KMS-11 (cell line): ENCODE measurements around the gene USP49.
A peak's percentile ranks its signal among the peaks of the same experiment; 100 is the strongest.

Source experiments
- H2AFZ ChIP-seq: fragments of 200-600 bp; sonication (generic); 2 replicates; pipeline ENCODE4 v1.6.1; 2016; ENCODE audit warnings: antibody characterized with exemption, mixed run types, low read depth
- H3K27ac ChIP-seq: fragments of 200-600 bp; sonication (generic); 2 replicates; pipeline ENCODE4 v1.6.1; 2016; ENCODE audit warnings: mild to moderate bottlenecking, mixed run types
- H3K27me3 ChIP-seq: fragments of 200-600 bp; sonication (generic); 2 replicates; pipeline ENCODE4 v1.6.1; 2017; ENCODE audit warnings: mild to moderate bottlenecking, low read depth, mixed run types, moderate library complexity; ENCODE audit not compliant: insufficient read depth
- H3K36me3 ChIP-seq: fragments of 200-600 bp; sonication (generic); 2 replicates; pipeline ENCODE4 v1.6.1; 2017; ENCODE audit warnings: mild to moderate bottlenecking, mixed run types; ENCODE audit not compliant: insufficient read depth
- H3K4me1 ChIP-seq: fragments of 200-600 bp; sonication (generic); 2 replicates; pipeline ENCODE4 v1.6.1; 2016; ENCODE audit warnings: mild to moderate bottlenecking, low read depth, mixed run types; ENCODE audit not compliant: poor library complexity, severe bottlenecking
- H3K4me2 ChIP-seq: fragments of 200-600 bp; sonication (generic); 2 replicates; pipeline ENCODE4 v1.7.0; 2016; ENCODE audit warnings: mild to moderate bottlenecking, mixed run types
- H3K4me3 ChIP-seq: fragments of 200-600 bp; sonication (generic); IDR thresholded peaks from 2 replicates; pipeline ENCODE4 v1.6.1; 2017; ENCODE audit warnings: low read depth, low read length, mixed read lengths; ENCODE audit not compliant: insufficient read depth
- H3K79me2 ChIP-seq: fragments of 200-600 bp; sonication (generic); 2 replicates; pipeline ENCODE4 v1.6.1; 2016; ENCODE audit warnings: low read depth, mixed run types; ENCODE audit not compliant: insufficient read depth
- H3K9ac ChIP-seq: fragments of 200-600 bp; sonication (generic); 2 replicates; pipeline ENCODE4 v1.6.1; 2016; ENCODE audit warnings: mild to moderate bottlenecking, mixed run types
- H4K20me1 ChIP-seq: fragments of 200-600 bp; sonication (generic); 2 replicates; pipeline ENCODE4 v1.6.1; 2016; ENCODE audit warnings: mild to moderate bottlenecking, mixed run types; ENCODE audit not compliant: insufficient read depth
- TF ChIP-seq, protein P1 (sequence below): fragments of 200-600 bp; sonication (generic); conservative IDR thresholded peaks from 2 replicates; pipeline ENCODE4 v1.6.1; 2017; ENCODE audit warnings: low read depth, mild to moderate bottlenecking, antibody characterized with exemption, low read length, moderate library complexity, mixed read lengths

The USP49 gene

DNA sequence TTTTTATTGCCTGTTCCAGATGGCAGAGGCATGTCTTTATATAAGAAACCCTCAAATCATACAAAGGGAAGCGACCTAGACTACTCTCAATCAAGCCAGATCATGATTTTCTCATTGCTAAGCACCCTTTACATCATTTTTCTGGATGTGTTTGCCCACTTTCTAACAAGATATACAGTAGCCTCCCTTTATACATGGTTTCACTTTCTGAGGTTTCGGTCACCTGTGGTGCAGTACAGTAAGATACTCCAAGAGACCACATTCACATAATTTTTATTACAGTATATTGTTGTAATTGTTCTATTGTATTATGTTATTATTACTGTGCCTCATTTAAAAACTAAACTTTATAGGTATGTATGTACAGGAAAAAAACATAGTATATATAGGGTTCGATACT lies 84.1 kb downstream of the USP49 start:
- no peaks in the 10 kb centered on the region for H3K36me3 ChIP-seq
- no peak overlapping the region for H3K4me2 ChIP-seq
- H3K79me2 ChIP-seq = no peaks in the 10 kb centered on the region
- no peaks in the 10 kb centered on the region for H4K20me1 ChIP-seq
- no peak overlapping the region for H3K27ac ChIP-seq
- H3K4me3 ChIP-seq = no peak overlapping the region
- TF ChIP-seq, protein P1, sequence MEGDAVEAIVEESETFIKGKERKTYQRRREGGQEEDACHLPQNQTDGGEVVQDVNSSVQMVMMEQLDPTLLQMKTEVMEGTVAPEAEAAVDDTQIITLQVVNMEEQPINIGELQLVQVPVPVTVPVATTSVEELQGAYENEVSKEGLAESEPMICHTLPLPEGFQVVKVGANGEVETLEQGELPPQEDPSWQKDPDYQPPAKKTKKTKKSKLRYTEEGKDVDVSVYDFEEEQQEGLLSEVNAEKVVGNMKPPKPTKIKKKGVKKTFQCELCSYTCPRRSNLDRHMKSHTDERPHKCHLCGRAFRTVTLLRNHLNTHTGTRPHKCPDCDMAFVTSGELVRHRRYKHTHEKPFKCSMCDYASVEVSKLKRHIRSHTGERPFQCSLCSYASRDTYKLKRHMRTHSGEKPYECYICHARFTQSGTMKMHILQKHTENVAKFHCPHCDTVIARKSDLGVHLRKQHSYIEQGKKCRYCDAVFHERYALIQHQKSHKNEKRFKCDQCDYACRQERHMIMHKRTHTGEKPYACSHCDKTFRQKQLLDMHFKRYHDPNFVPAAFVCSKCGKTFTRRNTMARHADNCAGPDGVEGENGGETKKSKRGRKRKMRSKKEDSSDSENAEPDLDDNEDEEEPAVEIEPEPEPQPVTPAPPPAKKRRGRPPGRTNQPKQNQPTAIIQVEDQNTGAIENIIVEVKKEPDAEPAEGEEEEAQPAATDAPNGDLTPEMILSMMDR = no peak
- H3K9ac ChIP-seq = no peak overlapping the region
- H2AFZ ChIP-seq = no peak overlapping the region
- no peaks in the 10 kb centered on the region for H3K27me3 ChIP-seq
- H3K4me1 ChIP-seq = peaks cover 12% of the 10 kb centered on the region

- Histone ChIP-seq H3K4me2 (no peak overlapping the region), H3K4me1 (peaks cover 7% of the 10 kb centered on the region), H3K79me2 (no peaks in the 10 kb centered on the region), H3K27me3 (no peaks in the 10 kb centered on the region), H3K4me3 (no peak overlapping the region), H3K9ac (no peak overlapping the region), H4K20me1 (no peaks in the 10 kb centered on the region), H3K27ac (no peak overlapping the region), H2AFZ (no peak overlapping the region), H3K36me3 (no peaks in the 10 kb centered on the region)
- TF ChIP-seq, protein P1 = no peak
These were observed 89.1 kb downstream of the USP49 start for GRCh38 chr6:41805830-41806774.

GRCh38 chr6:41801380-41801779 lies 93.8 kb downstream of the USP49 start:
- Histone ChIP-seq H3K4me2 (no peak overlapping the region), H2AFZ (no peak overlapping the region), H3K27ac (no peak overlapping the region), H3K36me3 (no peaks in the 10 kb centered on the region), H3K79me2 (no peaks in the 10 kb centered on the region), H3K9ac (no peak overlapping the region), H3K27me3 (no peaks in the 10 kb centered on the region), H3K4me3 (no peak overlapping the region), H4K20me1 (no peaks in the 10 kb centered on the region), H3K4me1 (no peaks in the 10 kb centered on the region)
- TF ChIP-seq, protein P1 = peak; percentile 50

DNA sequence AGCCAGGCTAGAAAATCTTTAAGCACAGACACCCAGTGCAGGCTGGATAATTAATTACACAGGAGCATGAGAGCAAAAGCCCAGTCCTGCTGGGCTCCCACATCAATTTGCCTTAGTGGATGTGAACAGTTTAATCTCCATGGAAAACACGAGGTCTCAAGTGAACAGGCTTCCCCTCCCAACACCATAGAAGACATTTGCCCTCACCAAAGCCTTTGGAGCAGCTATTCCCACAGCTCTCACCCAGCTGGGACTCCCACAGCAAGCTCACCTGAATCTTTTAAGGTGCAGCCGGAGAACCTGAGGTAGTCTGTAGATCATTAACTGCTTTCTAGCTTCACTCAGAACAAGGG lies 95.6 kb downstream of the USP49 start:
- Histone ChIP-seq H3K27me3 (no peaks in the 10 kb centered on the region), H3K9ac (no peak overlapping the region), H2AFZ (no peak overlapping the region), H3K27ac (no peak overlapping the region), H3K4me3 (no peak overlapping the region), H3K36me3 (no peaks in the 10 kb centered on the region), H3K4me1 (no peaks in the 10 kb centered on the region), H3K4me2 (no peak overlapping the region), H3K79me2 (no peaks in the 10 kb centered on the region), H4K20me1 (no peaks in the 10 kb centered on the region)
- TF ChIP-seq, protein P1 = no peak
